SK-N-SH (cell line): ENCODE results near the gene DDI1.

Source experiments
- CHD2 ChIP-seq: fragments of 150-350 bp; IDR thresholded peaks from 2 replicates; pipeline ENCODE4 v1.6.1; 2018; ENCODE audit warnings: low read length; ENCODE audit not compliant: partially characterized antibody
- GABPA ChIP-seq: IDR thresholded peaks from 2 replicates; pipeline ENCODE4 v1.4.0; 2012; ENCODE audit warnings: low read depth, mild to moderate bottlenecking
- JUND ChIP-seq: IDR thresholded peaks from 2 replicates; pipeline ENCODE4 v1.4.0; 2012
- YY1 ChIP-seq: IDR thresholded peaks from 2 replicates; pipeline ENCODE4 v1.4.0; 2012; ENCODE audit warnings: low read depth, mild to moderate bottlenecking
- TF ChIP-seq, protein P1 (sequence below): fragments of 200-600 bp; sonication (generic); IDR thresholded peaks from 2 replicates; pipeline ENCODE4 v1.6.1; 2017; ENCODE audit warnings: antibody characterized with exemption, mild to moderate bottlenecking, moderate library complexity
- TF ChIP-seq, protein P2 (sequence below): fragments of 150-350 bp; IDR thresholded peaks from 2 replicates; pipeline ENCODE4 v1.6.1; 2017; ENCODE audit warnings: antibody characterized with exemption, low read length, low read depth, borderline replicate concordance

DNA sequence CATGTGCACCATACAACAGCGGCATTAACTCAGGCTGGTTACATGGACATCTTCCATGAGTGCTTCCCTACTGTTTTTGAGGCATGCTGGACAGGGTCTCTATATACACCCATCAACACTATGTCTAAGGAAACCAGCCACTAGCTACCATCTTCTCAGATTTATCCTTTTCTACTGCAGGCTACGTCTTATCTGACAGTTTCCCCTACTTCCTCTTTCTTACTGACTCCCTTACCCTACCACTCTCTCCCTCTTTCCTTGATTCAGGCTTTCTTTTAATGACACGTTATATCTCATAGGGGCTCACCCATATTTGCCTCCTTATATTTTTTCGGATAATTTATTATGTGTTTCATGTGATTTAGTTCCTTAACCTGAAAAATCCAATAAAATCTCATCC, 41.8 kb downstream of the DDI1 start:
- TF ChIP-seq JUND (no peak), CHD2 (no peak), GABPA (no peak), YY1 (no peak)
- TF ChIP-seq, protein P1, sequence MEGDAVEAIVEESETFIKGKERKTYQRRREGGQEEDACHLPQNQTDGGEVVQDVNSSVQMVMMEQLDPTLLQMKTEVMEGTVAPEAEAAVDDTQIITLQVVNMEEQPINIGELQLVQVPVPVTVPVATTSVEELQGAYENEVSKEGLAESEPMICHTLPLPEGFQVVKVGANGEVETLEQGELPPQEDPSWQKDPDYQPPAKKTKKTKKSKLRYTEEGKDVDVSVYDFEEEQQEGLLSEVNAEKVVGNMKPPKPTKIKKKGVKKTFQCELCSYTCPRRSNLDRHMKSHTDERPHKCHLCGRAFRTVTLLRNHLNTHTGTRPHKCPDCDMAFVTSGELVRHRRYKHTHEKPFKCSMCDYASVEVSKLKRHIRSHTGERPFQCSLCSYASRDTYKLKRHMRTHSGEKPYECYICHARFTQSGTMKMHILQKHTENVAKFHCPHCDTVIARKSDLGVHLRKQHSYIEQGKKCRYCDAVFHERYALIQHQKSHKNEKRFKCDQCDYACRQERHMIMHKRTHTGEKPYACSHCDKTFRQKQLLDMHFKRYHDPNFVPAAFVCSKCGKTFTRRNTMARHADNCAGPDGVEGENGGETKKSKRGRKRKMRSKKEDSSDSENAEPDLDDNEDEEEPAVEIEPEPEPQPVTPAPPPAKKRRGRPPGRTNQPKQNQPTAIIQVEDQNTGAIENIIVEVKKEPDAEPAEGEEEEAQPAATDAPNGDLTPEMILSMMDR, result no peak
- TF ChIP-seq, protein P2, sequence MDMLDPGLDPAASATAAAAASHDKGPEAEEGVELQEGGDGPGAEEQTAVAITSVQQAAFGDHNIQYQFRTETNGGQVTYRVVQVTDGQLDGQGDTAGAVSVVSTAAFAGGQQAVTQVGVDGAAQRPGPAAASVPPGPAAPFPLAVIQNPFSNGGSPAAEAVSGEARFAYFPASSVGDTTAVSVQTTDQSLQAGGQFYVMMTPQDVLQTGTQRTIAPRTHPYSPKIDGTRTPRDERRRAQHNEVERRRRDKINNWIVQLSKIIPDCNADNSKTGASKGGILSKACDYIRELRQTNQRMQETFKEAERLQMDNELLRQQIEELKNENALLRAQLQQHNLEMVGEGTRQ, result no peak
